ENCODE results near the gene CCT3. TPM values are rescaled to one million over a fixed set of nuclear protein-coding genes. Genes with fewer than 3 reads are reported as not detected.
"Not testable (repeated sequence)": the region's sequence is repeated elsewhere in the genome, so short reads cannot be mapped to it uniquely, and the experiment has no call there.

CCT3 gene
- total RNA-seq, 1 donor from 2014 or later = 360 TPM

GRCh38 chr1:156337052-156337887 lies 822 bp downstream of the CCT3 start:
- TF ChIP-seq EZH2 (IDR thresholded peaks at IDR 0.05; ENCODE audit: insufficient read depth, low read length) = no peak
- TF ChIP-seq, protein P1, sequence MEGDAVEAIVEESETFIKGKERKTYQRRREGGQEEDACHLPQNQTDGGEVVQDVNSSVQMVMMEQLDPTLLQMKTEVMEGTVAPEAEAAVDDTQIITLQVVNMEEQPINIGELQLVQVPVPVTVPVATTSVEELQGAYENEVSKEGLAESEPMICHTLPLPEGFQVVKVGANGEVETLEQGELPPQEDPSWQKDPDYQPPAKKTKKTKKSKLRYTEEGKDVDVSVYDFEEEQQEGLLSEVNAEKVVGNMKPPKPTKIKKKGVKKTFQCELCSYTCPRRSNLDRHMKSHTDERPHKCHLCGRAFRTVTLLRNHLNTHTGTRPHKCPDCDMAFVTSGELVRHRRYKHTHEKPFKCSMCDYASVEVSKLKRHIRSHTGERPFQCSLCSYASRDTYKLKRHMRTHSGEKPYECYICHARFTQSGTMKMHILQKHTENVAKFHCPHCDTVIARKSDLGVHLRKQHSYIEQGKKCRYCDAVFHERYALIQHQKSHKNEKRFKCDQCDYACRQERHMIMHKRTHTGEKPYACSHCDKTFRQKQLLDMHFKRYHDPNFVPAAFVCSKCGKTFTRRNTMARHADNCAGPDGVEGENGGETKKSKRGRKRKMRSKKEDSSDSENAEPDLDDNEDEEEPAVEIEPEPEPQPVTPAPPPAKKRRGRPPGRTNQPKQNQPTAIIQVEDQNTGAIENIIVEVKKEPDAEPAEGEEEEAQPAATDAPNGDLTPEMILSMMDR (IDR thresholded peaks at IDR 0.05; ENCODE audit: insufficient read depth, low read depth, low read length) = no peak
- Mint-ChIP-seq H3K36me3 (ENCODE audit: low read depth, unreplicated experiment) (peaks cover 10% of the 10 kb centered on the region), H3K9me3 (ENCODE audit: unreplicated experiment) (peaks cover 2% of the 10 kb centered on the region), H3K27me3 (ENCODE audit: low read depth, unreplicated experiment) (no peaks in the 10 kb centered on the region), H3K27ac (ENCODE audit: unreplicated experiment) (peak overlapping the region; percentile 95), H3K4me3 (ENCODE audit: unreplicated experiment) (peak overlapping the region; percentile 100), H3K4me1 (ENCODE audit: low read depth, unreplicated experiment) (peaks cover 1% of the 10 kb centered on the region)
- Histone ChIP-seq H3K4me1 (ENCODE audit: insufficient read depth, low read length) (peaks cover 17% of the 10 kb centered on the region), H2AFZ (ENCODE audit: low read depth, low read length) (peak overlapping the region; percentile 89), H3K36me3 (ENCODE audit: insufficient read depth, low read length) (peaks cover 35% of the 10 kb centered on the region), H3K79me2 (ENCODE audit: insufficient read depth, low read length) (peaks cover 47% of the 10 kb centered on the region), H3K4me3 (ENCODE audit: insufficient read depth, low read depth, low read length) (peak overlapping the region; percentile 93), H3K27me3 (ENCODE audit: insufficient read depth, low read length) (no peaks in the 10 kb centered on the region), H3K9ac (ENCODE audit: low read length) (peak overlapping the region; percentile 91), H3K27ac (ENCODE audit: low read depth, low read length) (peak overlapping the region; percentile 76), H3K4me2 (ENCODE audit: low read length) (peak overlapping the region; percentile 86), H4K20me1 (ENCODE audit: insufficient read depth, low read length) (peaks cover 47% of the 10 kb centered on the region), H3K9me3 (ENCODE audit: insufficient read depth, low read depth, low read length) (no peaks in the 10 kb centered on the region)
- FAIRE-seq = no peak
- DNase-seq (ENCODE audit: low read depth) = no peak

DNA sequence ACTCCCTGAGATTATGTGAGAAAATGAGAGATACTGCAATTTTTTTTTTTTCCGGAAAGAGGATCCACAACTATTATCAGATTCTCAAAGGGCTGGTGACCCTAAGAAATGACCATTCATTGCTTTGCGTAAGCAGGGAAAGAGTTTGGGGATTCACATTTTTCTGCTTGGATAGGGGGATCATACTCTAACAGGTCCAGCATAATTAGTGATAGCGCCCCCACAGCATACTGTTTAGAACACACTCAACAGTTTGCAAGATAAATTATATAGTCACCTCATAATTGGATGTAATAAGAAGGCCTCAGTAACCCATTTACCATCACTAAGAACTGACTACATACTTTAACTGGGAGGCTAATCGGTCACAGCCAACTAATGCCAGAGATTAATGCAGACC lies 1.9 kb downstream of the CCT3 start:
- no peak for DNase-seq (ENCODE audit: low read depth)
- TF ChIP-seq, protein P1 (IDR thresholded peaks at IDR 0.05; ENCODE audit: insufficient read depth, low read depth, low read length) = peak; percentile 14
- TF ChIP-seq EZH2 (IDR thresholded peaks at IDR 0.05; ENCODE audit: insufficient read depth, low read length) = no peak
- no peaks in the 10 kb centered on the region for H3K27me3 Mint-ChIP-seq (ENCODE audit: low read depth, unreplicated experiment)
- peaks cover 2% of the 10 kb centered on the region for H3K9me3 Mint-ChIP-seq (ENCODE audit: unreplicated experiment)
- no peak overlapping the region for H3K27ac ChIP-seq (ENCODE audit: low read depth, low read length)
- H3K36me3 ChIP-seq (ENCODE audit: insufficient read depth, low read length) = peaks cover 39% of the 10 kb centered on the region
- H3K4me1 ChIP-seq (ENCODE audit: insufficient read depth, low read length) = peaks cover 17% of the 10 kb centered on the region
- H3K4me1 Mint-ChIP-seq (ENCODE audit: low read depth, unreplicated experiment) = peaks cover 1% of the 10 kb centered on the region
- no peak overlapping the region for H2AFZ ChIP-seq (ENCODE audit: low read depth, low read length)
- H3K4me3 ChIP-seq (ENCODE audit: insufficient read depth, low read depth, low read length) = peak overlapping the region; percentile 93
- FAIRE-seq = no peak
- H3K4me2 ChIP-seq (ENCODE audit: low read length) = peak overlapping the region; percentile 86
- no peaks in the 10 kb centered on the region for H3K9me3 ChIP-seq (ENCODE audit: insufficient read depth, low read depth, low read length)
- peak overlapping the region; percentile 10 for H3K27ac Mint-ChIP-seq (ENCODE audit: unreplicated experiment)
- H3K4me3 Mint-ChIP-seq (ENCODE audit: unreplicated experiment) = peak overlapping the region; percentile 100
- peaks cover 47% of the 10 kb centered on the region for H4K20me1 ChIP-seq (ENCODE audit: insufficient read depth, low read length)
- peaks cover 47% of the 10 kb centered on the region for H3K79me2 ChIP-seq (ENCODE audit: insufficient read depth, low read length)
- H3K36me3 Mint-ChIP-seq (ENCODE audit: low read depth, unreplicated experiment) = peaks cover 10% of the 10 kb centered on the region
- no peaks in the 10 kb centered on the region for H3K27me3 ChIP-seq (ENCODE audit: insufficient read depth, low read length)
- H3K9ac ChIP-seq (ENCODE audit: low read length) = peak overlapping the region; percentile 42

DNA sequence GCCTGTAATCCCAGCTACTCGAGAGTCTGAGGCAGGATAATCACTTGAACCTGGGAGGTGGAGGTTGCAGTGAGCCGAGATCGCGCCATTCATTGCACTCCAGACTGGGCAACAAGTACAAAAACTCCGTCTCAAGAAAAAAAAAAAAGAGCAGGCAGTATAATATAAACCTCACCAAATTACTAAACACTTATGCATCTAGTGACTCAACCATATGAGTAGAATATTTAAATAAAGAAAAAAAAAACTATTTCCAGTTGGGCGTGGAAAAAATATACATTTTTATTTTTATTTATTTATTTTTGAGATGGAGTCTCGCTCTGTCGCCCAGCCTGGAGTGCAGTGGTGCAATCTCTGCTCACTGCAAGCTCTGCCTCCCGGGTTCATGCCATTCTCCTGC lies 14.9 kb downstream of the CCT3 start:
- Histone ChIP-seq H3K79me2 (ENCODE audit: insufficient read depth, low read length) (peaks cover 17% of the 10 kb centered on the region), H4K20me1 (ENCODE audit: insufficient read depth, low read length) (peaks cover 44% of the 10 kb centered on the region), H3K36me3 (ENCODE audit: insufficient read depth, low read length) (peaks cover 46% of the 10 kb centered on the region)
- not testable (repeated sequence) for H3K9me3 Mint-ChIP-seq (ENCODE audit: unreplicated experiment); H3K9ac ChIP-seq (ENCODE audit: low read length); H3K4me3 ChIP-seq (ENCODE audit: insufficient read depth, low read depth, low read length); H3K4me2 ChIP-seq (ENCODE audit: low read length); H3K27me3 Mint-ChIP-seq (ENCODE audit: low read depth, unreplicated experiment); H3K27me3 ChIP-seq (ENCODE audit: insufficient read depth, low read length); H3K27ac Mint-ChIP-seq (ENCODE audit: unreplicated experiment); FAIRE-seq; H3K4me3 Mint-ChIP-seq (ENCODE audit: unreplicated experiment); H2AFZ ChIP-seq (ENCODE audit: low read depth, low read length); H3K4me1 Mint-ChIP-seq (ENCODE audit: low read depth, unreplicated experiment); H3K9me3 ChIP-seq (ENCODE audit: insufficient read depth, low read depth, low read length); H3K4me1 ChIP-seq (ENCODE audit: insufficient read depth, low read length); H3K27ac ChIP-seq (ENCODE audit: low read depth, low read length)
- peak; percentile 31 for DNase-seq (ENCODE audit: low read depth)
- H3K36me3 Mint-ChIP-seq (ENCODE audit: low read depth, unreplicated experiment) = peaks cover 13% of the 10 kb centered on the region

Measured in astrocyte (in vitro differentiated cells and primary cell).